IMR-90 (cell line): Measurements from ENCODE around the gene APOOL.

Experiments used
- BHLHE40 ChIP-seq: fragments of 150-350 bp; IDR thresholded peaks from 2 replicates; pipeline ENCODE4 v1.6.1; 2016; ENCODE audit warnings: mild to moderate bottlenecking, low read depth, low read length
- CEBPB ChIP-seq: IDR thresholded peaks from 2 replicates; pipeline ENCODE4 v1.6.1; 2012; ENCODE audit warnings: low read depth, low read length, improper control_type of control experiment
- CTCF ChIP-seq: conservative IDR thresholded peaks from 2 replicates; pipeline ENCODE4 v1.5.1; 2012; ENCODE audit warnings: mild to moderate bottlenecking, low read depth, low read length, improper control_type of control experiment
- FOS ChIP-seq: fragments of 150-350 bp; IDR thresholded peaks from 2 replicates; pipeline ENCODE4 v1.6.1; 2016; ENCODE audit warnings: low read depth, low read length
- MAFK ChIP-seq: IDR thresholded peaks from 2 replicates; pipeline ENCODE4 v1.6.1; 2012; ENCODE audit warnings: low read depth, low read length, improper control_type of control experiment
- MAZ ChIP-seq: IDR thresholded peaks from 2 replicates; pipeline ENCODE4 v1.6.1; 2012; ENCODE audit warnings: low read depth, mild to moderate bottlenecking, low read length, improper control_type of control experiment, moderate library complexity, borderline replicate concordance
- MXI1 ChIP-seq: IDR thresholded peaks from 2 replicates; pipeline ENCODE4 v1.6.1; 2012; ENCODE audit warnings: low read depth, mild to moderate bottlenecking, low read length, moderate library complexity, borderline replicate concordance
- NFE2L2 ChIP-seq: fragments of 150-350 bp; IDR thresholded peaks from 2 replicates; pipeline ENCODE4 v1.6.1; 2016; ENCODE audit warnings: low read depth, mild to moderate bottlenecking, low read length
- POLR2A ChIP-seq: IDR thresholded peaks from 2 replicates; pipeline ENCODE4 v1.6.1; 2012; ENCODE audit warnings: mild to moderate bottlenecking, low read depth, low read length
- RAD21 ChIP-seq: IDR thresholded peaks from 2 replicates; pipeline ENCODE4 v1.6.1; 2012; ENCODE audit warnings: low read length, improper control_type of control experiment
- RCOR1 ChIP-seq: IDR thresholded peaks from 2 replicates; pipeline ENCODE4 v1.6.1; 2012; ENCODE audit warnings: mild to moderate bottlenecking, low read length, improper control_type of control experiment; ENCODE audit not compliant: insufficient replicate concordance
- RFX5 ChIP-seq: IDR thresholded peaks from 2 replicates; pipeline ENCODE4 v1.8.0; 2012; ENCODE audit warnings: low read depth, mild to moderate bottlenecking, low read length, moderate library complexity
- SMC3 ChIP-seq: fragments of 150-350 bp; IDR thresholded peaks from 2 replicates; pipeline ENCODE4 v1.6.1; 2016; ENCODE audit warnings: low read depth, mild to moderate bottlenecking, antibody characterized with exemption, low read length, moderate library complexity

GRCh38 chrX:84974803-84975202, 28.9 kb upstream of the APOOL start:
- TF ChIP-seq CTCF = no peak
- TF ChIP-seq POLR2A = no peak
- TF ChIP-seq MAFK = no peak
- TF ChIP-seq FOS = no peak
- no peak for TF ChIP-seq NFE2L2
- no peak for TF ChIP-seq MXI1
- TF ChIP-seq SMC3 = no peak
- TF ChIP-seq RCOR1 = no peak
- TF ChIP-seq BHLHE40 = no peak
- TF ChIP-seq CEBPB = no peak
- no peak for TF ChIP-seq RAD21
- TF ChIP-seq MAZ = no peak
- no peak for TF ChIP-seq RFX5
